ENCODE measurements around the gene TSPAN6. TPM values are rescaled to one million over a fixed set of nuclear protein-coding genes. Genes with fewer than 3 reads are reported as not detected.

The TSPAN6 gene
- total and polyA plus RNA-seq, 7 experiments from 2014 or later, result 1.0 to 7.7 (median 2.2) TPM; not detected in 1

- Histone ChIP-seq H3K27me3 (ENCODE audit: control insufficient read depth in 2 of 2, insufficient read depth in 2 of 2, low read length in 2 of 2) (no peaks in the 10 kb centered on the region), H3K4me3 (ENCODE audit: low read length) (no peak overlapping the region), H3K27ac (ENCODE audit: low read depth, low read length) (no peak overlapping the region), H3K9me3 (ENCODE audit: control insufficient read depth in 2 of 3, low read length in 3 of 3) (no peaks in the 10 kb centered on the region), H3K36me3 (ENCODE audit: control insufficient read depth in 2 of 3, insufficient read depth in 3 of 3, low read length in 3 of 3) (no peaks in the 10 kb centered on the region), H3K4me1 (ENCODE audit: control insufficient read depth in 2 of 2, insufficient read depth in 2 of 2, low read length in 2 of 2) (no peaks in the 10 kb centered on the region)
- peaks cover 0 to 5% (median 2%) of the 10 kb centered on the region in 5 donors for H3K27me3 Mint-ChIP-seq
- H3K9me3 Mint-ChIP-seq, result peaks cover 0 to 1% (median 0%) of the 10 kb centered on the region in 11 donors
- H3K36me3 Mint-ChIP-seq, result no peaks in the 10 kb centered on the region
- ATAC-seq, result no peak
- no peak overlapping the region for H3K27ac Mint-ChIP-seq
- no peak for DNase-seq
- intact Hi-C loops (cut with micrococcal nuclease), result no loop called here
- ChIA-PET CTCF (no interaction called here), POLR2A (no interaction called here)
- H3K4me3 Mint-ChIP-seq, result no peak overlapping the region
- peaks cover 0 to 3% (median 0%) of the 10 kb centered on the region in 7 donors for H3K4me1 Mint-ChIP-seq
Measured at GRCh38 chrX:100609591-100609990, 27.0 kb downstream of the TSPAN6 start.

GRCh38 chrX:100606753-100607152 is 29.9 kb downstream of the TSPAN6 start:
- DNase-seq (no peak), ATAC-seq (no peak)
- Histone ChIP-seq H3K27me3 (ENCODE audit: control insufficient read depth in 2 of 2, insufficient read depth in 2 of 2, low read length in 2 of 2) (no peaks in the 10 kb centered on the region), H3K4me1 (ENCODE audit: control insufficient read depth in 2 of 2, insufficient read depth in 2 of 2, low read length in 2 of 2) (no peaks in the 10 kb centered on the region), H3K27ac (ENCODE audit: low read depth, low read length) (no peak overlapping the region), H3K4me3 (ENCODE audit: low read length) (no peak overlapping the region), H3K9me3 (ENCODE audit: control insufficient read depth in 2 of 3, low read length in 3 of 3) (no peaks in the 10 kb centered on the region), H3K36me3 (ENCODE audit: control insufficient read depth in 2 of 3, insufficient read depth in 3 of 3, low read length in 3 of 3) (no peaks in the 10 kb centered on the region)
- no peaks in the 10 kb centered on the region for H3K36me3 Mint-ChIP-seq
- peaks cover 0 to 3% (median 0%) of the 10 kb centered on the region in 7 donors for H3K4me1 Mint-ChIP-seq
- H3K27ac Mint-ChIP-seq, result no peak overlapping the region
- intact Hi-C loops (cut with micrococcal nuclease), result no loop called here
- no peaks in the 10 kb centered on the region for H3K27me3 Mint-ChIP-seq
- peaks cover 0 to 1% (median 0%) of the 10 kb centered on the region in 11 donors for H3K9me3 Mint-ChIP-seq
- ChIA-PET POLR2A (no interaction called here), CTCF (no interaction called here)
- no peak overlapping the region for H3K4me3 Mint-ChIP-seq

GRCh38 chrX:100600758-100601157 is 35.8 kb downstream of the TSPAN6 start:
- DNase-seq, result no peak
- Mint-ChIP-seq H3K36me3 (no peaks in the 10 kb centered on the region), H3K27ac (peak overlapping the region in 1 of 9 donors; percentile 7), H3K9me3 (no peaks in the 10 kb centered on the region), H3K27me3 (peaks cover 0 to 4% (median 0%) of the 10 kb centered on the region in 5 donors), H3K4me3 (no peak overlapping the region), H3K4me1 (peaks cover 0 to 6% (median 0%) of the 10 kb centered on the region in 7 donors)
- Histone ChIP-seq H3K4me3 (ENCODE audit: low read length) (no peak overlapping the region), H3K27ac (ENCODE audit: low read depth, low read length) (no peak overlapping the region), H3K36me3 (ENCODE audit: control insufficient read depth in 2 of 3, insufficient read depth in 3 of 3, low read length in 3 of 3) (no peaks in the 10 kb centered on the region), H3K27me3 (ENCODE audit: control insufficient read depth in 2 of 2, insufficient read depth in 2 of 2, low read length in 2 of 2) (no peaks in the 10 kb centered on the region), H3K9me3 (ENCODE audit: control insufficient read depth in 2 of 3, low read length in 3 of 3) (no peaks in the 10 kb centered on the region), H3K4me1 (ENCODE audit: control insufficient read depth in 2 of 2, insufficient read depth in 2 of 2, low read length in 2 of 2) (no peaks in the 10 kb centered on the region)
- no peak for ATAC-seq
- POLR2A ChIA-PET, result no interaction called here
- CTCF ChIA-PET, result no interaction called here
- intact Hi-C loops (cut with micrococcal nuclease), result no loop called here

- H3K4me1 Mint-ChIP-seq, result peaks cover 0 to 6% (median 0%) of the 10 kb centered on the region in 7 donors
- no peaks in the 10 kb centered on the region for H3K27me3 ChIP-seq (ENCODE audit: control insufficient read depth in 2 of 2, insufficient read depth in 2 of 2, low read length in 2 of 2)
Measured at GRCh38 chrX:100600340-100600739, 36.3 kb downstream of the TSPAN6 start.

GRCh38 chrX:100599456-100599855 is 37.1 kb downstream of the TSPAN6 start:
- H3K4me3 ChIP-seq (ENCODE audit: low read length), result no peak overlapping the region
- Mint-ChIP-seq H3K36me3 (no peaks in the 10 kb centered on the region), H3K9me3 (no peaks in the 10 kb centered on the region), H3K27me3 (peaks cover 0 to 7% (median 4%) of the 10 kb centered on the region in 5 donors), H3K27ac (no peak overlapping the region), H3K4me1 (peaks cover 0 to 6% (median 0%) of the 10 kb centered on the region in 7 donors), H3K4me3 (no peak overlapping the region)
- H3K36me3 ChIP-seq (ENCODE audit: control insufficient read depth in 2 of 3, insufficient read depth in 3 of 3, low read length in 3 of 3), result no peaks in the 10 kb centered on the region
- H3K27ac ChIP-seq (ENCODE audit: low read depth, low read length), result no peak overlapping the region
- no peaks in the 10 kb centered on the region for H3K27me3 ChIP-seq (ENCODE audit: control insufficient read depth in 2 of 2, insufficient read depth in 2 of 2, low read length in 2 of 2)
- no peaks in the 10 kb centered on the region for H3K4me1 ChIP-seq (ENCODE audit: control insufficient read depth in 2 of 2, insufficient read depth in 2 of 2, low read length in 2 of 2)
- ChIA-PET POLR2A (no interaction called here), CTCF (interaction anchor here (1.0 kb wide), 1 partner anchor 8 kb away, joined by 3 read pairs; no protein-coding TSS in a partner anchor)
- no peak for ATAC-seq
- intact Hi-C loops (cut with micrococcal nuclease), result no loop called here
- DNase-seq, result no peak
- H3K9me3 ChIP-seq (ENCODE audit: control insufficient read depth in 2 of 3, low read length in 3 of 3), result no peaks in the 10 kb centered on the region

More at GRCh38 chrX:100600340-100600739, 36.3 kb downstream of the TSPAN6 start:
- H3K27me3 Mint-ChIP-seq, result peaks cover 0 to 4% (median 3%) of the 10 kb centered on the region in 5 donors
- no peaks in the 10 kb centered on the region for H3K9me3 Mint-ChIP-seq
- no peak overlapping the region for H3K4me3 Mint-ChIP-seq
- Histone ChIP-seq H3K4me1 (ENCODE audit: control insufficient read depth in 2 of 2, insufficient read depth in 2 of 2, low read length in 2 of 2) (no peaks in the 10 kb centered on the region), H3K4me3 (ENCODE audit: low read length) (no peak overlapping the region), H3K36me3 (ENCODE audit: control insufficient read depth in 2 of 3, insufficient read depth in 3 of 3, low read length in 3 of 3) (no peaks in the 10 kb centered on the region), H3K9me3 (ENCODE audit: control insufficient read depth in 2 of 3, low read length in 3 of 3) (no peaks in the 10 kb centered on the region), H3K27ac (ENCODE audit: low read depth, low read length) (no peak overlapping the region)
- DNase-seq (no peak), ATAC-seq (no peak)
- peak overlapping the region in 1 of 9 donors; percentile 7 for H3K27ac Mint-ChIP-seq
- H3K36me3 Mint-ChIP-seq, result no peaks in the 10 kb centered on the region
- intact Hi-C loops (cut with micrococcal nuclease), result no loop called here
- CTCF ChIA-PET, result interaction anchor here (1.0 kb wide), 1 partner anchor 9 kb away, joined by 3 read pairs; no protein-coding TSS in a partner anchor
- POLR2A ChIA-PET, result no interaction called here

- H3K4me3 Mint-ChIP-seq, result no peak overlapping the region
- Histone ChIP-seq H3K4me1 (ENCODE audit: control insufficient read depth in 2 of 2, insufficient read depth in 2 of 2, low read length in 2 of 2) (no peaks in the 10 kb centered on the region), H3K27me3 (ENCODE audit: control insufficient read depth in 2 of 2, insufficient read depth in 2 of 2, low read length in 2 of 2) (no peaks in the 10 kb centered on the region), H3K4me3 (ENCODE audit: low read length) (no peak overlapping the region), H3K36me3 (ENCODE audit: control insufficient read depth in 2 of 3, insufficient read depth in 3 of 3, low read length in 3 of 3) (no peaks in the 10 kb centered on the region), H3K27ac (ENCODE audit: low read depth, low read length) (no peak overlapping the region), H3K9me3 (ENCODE audit: control insufficient read depth in 2 of 3, low read length in 3 of 3) (no peaks in the 10 kb centered on the region)
- no peaks in the 10 kb centered on the region for H3K36me3 Mint-ChIP-seq
- H3K4me1 Mint-ChIP-seq, result peaks cover 0 to 6% (median 0%) of the 10 kb centered on the region in 7 donors
- H3K27ac Mint-ChIP-seq, result no peak overlapping the region
- intact Hi-C loops (cut with micrococcal nuclease), result no loop called here
- ChIA-PET POLR2A (no interaction called here), CTCF (no interaction called here)
- ATAC-seq, result no peak
- H3K9me3 Mint-ChIP-seq, result no peaks in the 10 kb centered on the region
- H3K27me3 Mint-ChIP-seq, result peaks cover 0 to 7% (median 4%) of the 10 kb centered on the region in 5 donors
- DNase-seq, result no peak
Measured at GRCh38 chrX:100596601-100597000, 40.0 kb downstream of the TSPAN6 start.

GRCh38 chrX:100593581-100593980 is 43.0 kb downstream of the TSPAN6 start:
- Histone ChIP-seq H3K27me3 (ENCODE audit: control insufficient read depth in 2 of 2, insufficient read depth in 2 of 2, low read length in 2 of 2) (no peaks in the 10 kb centered on the region), H3K4me1 (ENCODE audit: control insufficient read depth in 2 of 2, insufficient read depth in 2 of 2, low read length in 2 of 2) (no peaks in the 10 kb centered on the region), H3K36me3 (ENCODE audit: control insufficient read depth in 2 of 3, insufficient read depth in 3 of 3, low read length in 3 of 3) (no peaks in the 10 kb centered on the region), H3K27ac (ENCODE audit: low read depth, low read length) (no peak overlapping the region), H3K9me3 (ENCODE audit: control insufficient read depth in 2 of 3, low read length in 3 of 3) (no peaks in the 10 kb centered on the region), H3K4me3 (ENCODE audit: low read length) (no peak overlapping the region)
- DNase-seq (no peak), ATAC-seq (no peak)
- Mint-ChIP-seq H3K4me3 (no peak overlapping the region), H3K36me3 (no peaks in the 10 kb centered on the region), H3K27me3 (peaks cover 0 to 10% (median 1%) of the 10 kb centered on the region in 5 donors), H3K9me3 (no peaks in the 10 kb centered on the region), H3K27ac (no peak overlapping the region), H3K4me1 (no peaks in the 10 kb centered on the region)
- CTCF ChIA-PET, result no interaction called here
- intact Hi-C loops (cut with micrococcal nuclease), result no loop called here
- POLR2A ChIA-PET, result no interaction called here
